RWPE2 (cell line): ENCODE data around the gene CCNE1.
"Not testable (repeated sequence)": the region's sequence is repeated elsewhere in the genome, so short reads cannot be mapped to it uniquely, and the experiment has no call there.

Experiments
- ATAC-seq: fragments of 200-7000 bp; cut with Tn5 transposase; 3 replicates; pipeline ENCODE4 v1.9.1; 2021; ENCODE audit warnings: low read depth
- DNase-seq: peaks from one replicate; pipeline ENCODE4 v3.0.0-alpha.2; 2020; ENCODE audit warnings: low spot score
- H3K27ac ChIP-seq: fragments of 450-650 bp; 2 replicates; pipeline ENCODE4 v1.5.1; 2017; ENCODE audit warnings: mild to moderate bottlenecking; ENCODE audit not compliant: poor library complexity, severe bottlenecking
- H3K27me3 ChIP-seq: fragments of 250-450 bp; sonication (Bioruptor Pico); 2 replicates; pipeline ENCODE4 v1.5.1; 2021; ENCODE audit warnings: mild to moderate bottlenecking, moderate library complexity; ENCODE audit not compliant: insufficient read depth, poor library complexity, severe bottlenecking
- H3K36me3 ChIP-seq: fragments of 250-450 bp; sonication (Bioruptor Pico); 2 replicates; pipeline ENCODE4 v1.5.1; 2020; ENCODE audit warnings: low read depth, mild to moderate bottlenecking, moderate library complexity
- H3K4me1 ChIP-seq: fragments of 250-450 bp; sonication (Bioruptor Pico); 2 replicates; pipeline ENCODE4 v1.5.1; 2021; ENCODE audit warnings: mild to moderate bottlenecking, moderate library complexity; ENCODE audit not compliant: insufficient read depth, poor library complexity, severe bottlenecking
- H3K4me3 ChIP-seq: fragments of 250-450 bp; sonication (Bioruptor Pico); 2 replicates; pipeline ENCODE4 v1.5.1; 2021; ENCODE audit warnings: mild to moderate bottlenecking, moderate library complexity; ENCODE audit not compliant: severe bottlenecking
- H3K9me3 ChIP-seq: fragments of 250-450 bp; sonication (Bioruptor Pico); 2 replicates; pipeline ENCODE4 v1.5.1; 2021; ENCODE audit warnings: mild to moderate bottlenecking, moderate library complexity; ENCODE audit not compliant: severe bottlenecking
- TF ChIP-seq, protein P1 (sequence below): fragments of 450-650 bp; IDR thresholded peaks from one replicate; pipeline ENCODE4 v1.5.1; 2017; ENCODE audit warnings: mild to moderate bottlenecking, moderate library complexity; ENCODE audit not compliant: poor library complexity, severe bottlenecking

CCNE1 gene

DNA sequence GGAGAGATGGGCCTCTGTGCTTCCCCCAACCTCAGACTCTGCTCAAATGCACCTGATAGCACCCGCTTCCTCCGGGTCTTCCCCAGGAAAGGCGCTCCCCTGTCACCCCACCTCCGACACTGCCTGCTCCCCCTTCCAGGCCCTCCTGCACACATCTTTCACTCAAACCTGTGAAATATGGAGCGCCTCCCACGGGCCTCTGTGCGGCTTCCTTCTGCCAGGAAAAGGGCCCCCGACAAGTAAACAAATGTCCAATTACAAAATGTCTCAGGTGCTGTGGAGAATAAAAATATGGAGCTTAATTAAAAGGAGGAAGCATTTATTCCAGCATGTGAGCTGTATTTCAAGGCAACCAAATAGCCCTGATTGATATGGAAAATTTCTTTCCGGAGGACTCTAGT, 15.6 kb upstream of the CCNE1 start:
- DNase-seq = no peak
- no peaks in the 10 kb centered on the region for H3K36me3 ChIP-seq
- TF ChIP-seq, protein P1, sequence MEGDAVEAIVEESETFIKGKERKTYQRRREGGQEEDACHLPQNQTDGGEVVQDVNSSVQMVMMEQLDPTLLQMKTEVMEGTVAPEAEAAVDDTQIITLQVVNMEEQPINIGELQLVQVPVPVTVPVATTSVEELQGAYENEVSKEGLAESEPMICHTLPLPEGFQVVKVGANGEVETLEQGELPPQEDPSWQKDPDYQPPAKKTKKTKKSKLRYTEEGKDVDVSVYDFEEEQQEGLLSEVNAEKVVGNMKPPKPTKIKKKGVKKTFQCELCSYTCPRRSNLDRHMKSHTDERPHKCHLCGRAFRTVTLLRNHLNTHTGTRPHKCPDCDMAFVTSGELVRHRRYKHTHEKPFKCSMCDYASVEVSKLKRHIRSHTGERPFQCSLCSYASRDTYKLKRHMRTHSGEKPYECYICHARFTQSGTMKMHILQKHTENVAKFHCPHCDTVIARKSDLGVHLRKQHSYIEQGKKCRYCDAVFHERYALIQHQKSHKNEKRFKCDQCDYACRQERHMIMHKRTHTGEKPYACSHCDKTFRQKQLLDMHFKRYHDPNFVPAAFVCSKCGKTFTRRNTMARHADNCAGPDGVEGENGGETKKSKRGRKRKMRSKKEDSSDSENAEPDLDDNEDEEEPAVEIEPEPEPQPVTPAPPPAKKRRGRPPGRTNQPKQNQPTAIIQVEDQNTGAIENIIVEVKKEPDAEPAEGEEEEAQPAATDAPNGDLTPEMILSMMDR = no peak
- H3K4me1 ChIP-seq = no peaks in the 10 kb centered on the region
- ATAC-seq = no peak
- H3K27ac ChIP-seq = no peak overlapping the region
- H3K4me3 ChIP-seq = no peak overlapping the region
- H3K27me3 ChIP-seq = no peaks in the 10 kb centered on the region
- no peaks in the 10 kb centered on the region for H3K9me3 ChIP-seq

DNA sequence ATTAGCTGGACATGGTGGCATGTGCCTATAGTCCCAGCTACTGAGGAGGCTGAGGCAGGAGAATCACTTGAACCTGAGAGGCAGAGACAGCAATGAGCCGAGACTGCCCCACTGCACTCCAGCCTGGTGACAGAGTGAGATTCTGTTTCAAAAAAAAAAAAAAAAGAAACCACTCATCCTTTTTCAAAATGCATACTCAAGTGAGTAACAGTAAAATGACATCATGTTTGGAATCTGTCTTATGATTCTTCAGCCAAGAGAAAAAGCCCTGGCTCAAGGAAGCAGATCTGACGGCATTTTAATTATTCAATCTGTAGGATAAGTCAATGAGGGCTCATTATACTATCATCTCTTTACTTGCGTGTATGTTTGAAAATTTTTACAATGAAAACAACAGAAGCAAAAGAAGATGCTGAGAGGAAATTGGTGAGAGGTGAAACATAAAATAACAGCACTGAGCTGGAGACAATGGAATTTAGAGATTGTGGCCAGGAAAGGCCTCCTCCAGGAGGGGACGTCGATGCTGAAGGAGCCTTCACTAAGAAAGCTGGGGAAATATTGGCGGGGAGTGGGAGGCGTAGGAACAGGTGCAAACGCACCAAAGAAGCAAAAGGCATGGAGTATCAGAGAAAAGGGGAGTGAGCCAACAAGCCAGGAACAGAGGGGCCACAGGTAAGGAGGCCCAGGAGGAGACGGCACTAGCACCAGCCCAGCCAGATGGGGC, 12.9 kb upstream of the CCNE1 start:
- DNase-seq (no peak), ATAC-seq (no peak)
- Histone ChIP-seq H3K36me3 (no peaks in the 10 kb centered on the region), H3K27me3 (no peaks in the 10 kb centered on the region), H3K27ac (no peak overlapping the region), H3K9me3 (no peaks in the 10 kb centered on the region), H3K4me3 (no peak overlapping the region), H3K4me1 (no peaks in the 10 kb centered on the region)
- TF ChIP-seq, protein P1 = no peak

DNA sequence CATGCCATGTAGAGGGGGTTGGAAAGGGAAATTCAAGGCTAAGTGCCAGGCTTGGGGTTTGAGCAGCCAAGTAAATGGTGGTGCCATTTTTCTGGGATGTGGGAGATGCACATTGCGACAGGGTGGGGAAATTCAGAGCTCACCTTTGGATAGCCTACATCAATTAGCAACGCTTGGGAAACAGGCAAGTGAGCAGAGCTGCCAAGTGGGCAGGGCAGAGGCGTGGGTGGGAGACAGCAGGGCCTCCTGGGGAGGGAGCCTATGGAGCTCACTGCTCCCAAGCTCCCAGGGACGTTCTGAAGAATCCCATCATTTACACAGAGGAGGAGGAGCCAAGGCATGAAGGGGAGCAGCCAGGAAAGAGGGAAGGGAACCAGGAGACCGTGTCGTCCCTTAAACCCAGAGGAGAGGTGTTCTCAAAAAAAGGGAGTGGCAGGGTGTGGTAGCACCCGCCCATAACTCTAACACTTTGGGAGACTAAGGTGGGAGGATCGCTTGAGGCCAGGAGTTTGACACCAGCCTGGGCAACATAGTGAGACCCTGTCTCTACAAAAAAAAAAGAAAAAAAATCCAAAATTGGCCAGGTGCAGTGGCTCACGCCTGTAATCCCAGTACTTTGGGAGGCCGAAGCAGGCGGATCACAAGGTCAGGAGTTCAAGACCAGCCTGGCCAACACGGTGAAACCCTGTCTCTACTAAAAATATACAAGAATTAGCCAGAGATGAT, 11.5 kb upstream of the CCNE1 start:
- Histone ChIP-seq H3K27me3 (no peaks in the 10 kb centered on the region), H3K4me1 (no peaks in the 10 kb centered on the region), H3K36me3 (no peaks in the 10 kb centered on the region), H3K9me3 (no peaks in the 10 kb centered on the region), H3K27ac (no peak overlapping the region), H3K4me3 (no peak overlapping the region)
- DNase-seq (no peak), ATAC-seq (no peak)
- TF ChIP-seq, protein P1 = no peak

DNA sequence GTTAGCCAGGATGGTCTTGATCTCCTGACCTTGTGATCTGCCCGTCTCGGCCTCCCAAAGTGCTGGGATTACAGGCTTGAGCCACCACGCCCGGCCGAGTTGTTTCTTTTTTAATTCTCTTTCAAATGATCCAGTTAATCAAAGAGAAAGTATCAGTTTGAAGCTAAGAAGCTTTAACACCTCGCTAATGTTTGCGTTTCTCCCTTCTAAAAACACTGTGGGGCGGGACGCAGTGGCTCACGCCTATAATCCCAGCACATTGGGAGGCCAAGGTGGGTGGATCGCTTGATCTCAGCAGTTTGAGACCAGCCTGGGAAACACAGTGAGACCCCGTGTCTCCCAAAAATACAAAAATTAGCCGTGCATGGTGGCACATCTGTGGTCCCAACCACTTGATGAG, 7.8 kb upstream of the CCNE1 start:
- H3K36me3 ChIP-seq, H3K4me3 ChIP-seq, H3K27ac ChIP-seq, DNase-seq, H3K9me3 ChIP-seq, ATAC-seq, H3K4me1 ChIP-seq, H3K27me3 ChIP-seq: not testable (repeated sequence)

DNA sequence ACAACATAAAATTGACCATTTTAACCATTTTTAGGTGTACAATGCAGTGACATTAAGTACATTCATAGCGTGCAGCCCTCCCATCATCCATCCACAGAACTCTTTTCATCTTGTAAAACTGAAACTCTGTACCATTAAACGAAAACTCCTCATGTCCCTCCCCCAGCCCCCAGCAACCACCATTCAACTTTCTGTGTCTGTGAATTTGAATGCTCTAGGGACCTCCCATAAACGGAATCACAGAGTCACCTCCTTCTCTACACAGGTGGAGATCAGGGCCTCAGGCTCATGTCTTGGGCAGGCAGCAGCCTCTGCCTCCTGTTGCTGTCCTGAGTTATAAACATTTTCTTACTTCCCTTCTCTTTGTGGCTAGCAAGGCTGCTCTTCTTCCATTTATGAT, 7.3 kb upstream of the CCNE1 start:
- Histone ChIP-seq H3K27ac (no peak overlapping the region), H3K36me3 (no peaks in the 10 kb centered on the region), H3K4me1 (no peaks in the 10 kb centered on the region), H3K27me3 (no peaks in the 10 kb centered on the region), H3K9me3 (no peaks in the 10 kb centered on the region), H3K4me3 (no peak overlapping the region)
- TF ChIP-seq, protein P1 = no peak
- DNase-seq (no peak), ATAC-seq (no peak)
